Neuron (in vitro differentiated cells): ENCODE data around the gene DCAF4L1.

Experiments used
- H2AFZ ChIP-seq: one replicate; pipeline ENCODE4 v1.6.1; 2013; ENCODE audit warnings: low read depth, mild to moderate bottlenecking, inconsistent platforms, low read length, moderate library complexity
- H3K27me3 ChIP-seq: one replicate; pipeline ENCODE4 v1.6.1; 2013; ENCODE audit warnings: low read length; ENCODE audit not compliant: insufficient read depth
- H3K36me3 ChIP-seq: one replicate; pipeline ENCODE4 v1.6.1; 2013; ENCODE audit warnings: low read length; ENCODE audit not compliant: insufficient read depth
- H3K4me1 ChIP-seq: one replicate; pipeline ENCODE4 v1.6.1; 2013; ENCODE audit warnings: low read length; ENCODE audit not compliant: insufficient read depth
- H3K4me3 ChIP-seq: 2 replicates; pipeline ENCODE4 v1.5.1; 2013; ENCODE audit warnings: mild to moderate bottlenecking, low read length, moderate library complexity
- H3K9me3 ChIP-seq: one replicate; pipeline ENCODE4 v1.6.1; 2013; ENCODE audit warnings: low read length

DCAF4L1 gene

GRCh38 chr4:41964401-41964800, 17.2 kb upstream of the DCAF4L1 start:
- Histone ChIP-seq H2AFZ (no peak overlapping the region), H3K27me3 (no peaks in the 10 kb centered on the region), H3K9me3 (peaks cover 4% of the 10 kb centered on the region), H3K4me3 (no peak overlapping the region), H3K4me1 (no peaks in the 10 kb centered on the region), H3K36me3 (peaks cover 2% of the 10 kb centered on the region)

- Histone ChIP-seq H3K4me3 (no peak overlapping the region), H3K27me3 (no peaks in the 10 kb centered on the region), H2AFZ (no peak overlapping the region), H3K4me1 (no peaks in the 10 kb centered on the region), H3K9me3 (peaks cover 6% of the 10 kb centered on the region), H3K36me3 (no peaks in the 10 kb centered on the region)
These were observed 14.2 kb upstream of the DCAF4L1 start for GRCh38 chr4:41967392-41967791.

- no peaks in the 10 kb centered on the region for H3K36me3 ChIP-seq
- no peak overlapping the region for H3K4me3 ChIP-seq
- H3K27me3 ChIP-seq = no peaks in the 10 kb centered on the region
- peaks cover 6% of the 10 kb centered on the region for H3K9me3 ChIP-seq
- no peak overlapping the region for H2AFZ ChIP-seq
- no peaks in the 10 kb centered on the region for H3K4me1 ChIP-seq
These were observed 11.9 kb upstream of the DCAF4L1 start for GRCh38 chr4:41969671-41970070.

- H3K27me3 ChIP-seq = no peaks in the 10 kb centered on the region
- H3K9me3 ChIP-seq = peaks cover 2% of the 10 kb centered on the region
- H3K4me3 ChIP-seq = no peak overlapping the region
- H2AFZ ChIP-seq = no peak overlapping the region
- H3K4me1 ChIP-seq = peaks cover 3% of the 10 kb centered on the region
- no peaks in the 10 kb centered on the region for H3K36me3 ChIP-seq
These were observed 6.2 kb upstream of the DCAF4L1 start for GRCh38 chr4:41975341-41975740.

GRCh38 chr4:41976775-41977516, 4.6 kb upstream of the DCAF4L1 start:
- no peak overlapping the region for H3K4me3 ChIP-seq
- H3K9me3 ChIP-seq = no peaks in the 10 kb centered on the region
- H3K27me3 ChIP-seq = no peaks in the 10 kb centered on the region
- no peak overlapping the region for H2AFZ ChIP-seq
- H3K4me1 ChIP-seq = peaks cover 3% of the 10 kb centered on the region
- H3K36me3 ChIP-seq = no peaks in the 10 kb centered on the region

- Histone ChIP-seq H3K9me3 (no peaks in the 10 kb centered on the region), H2AFZ (no peak overlapping the region), H3K4me3 (no peak overlapping the region)
These were observed 3.8 kb upstream of the DCAF4L1 start for GRCh38 chr4:41977709-41978108.

GRCh38 chr4:41982716-41983115, 1.2 kb downstream of the DCAF4L1 start:
- Histone ChIP-seq H3K27me3 (no peaks in the 10 kb centered on the region), H3K9me3 (no peaks in the 10 kb centered on the region)

More at GRCh38 chr4:41977709-41978108, 3.8 kb upstream of the DCAF4L1 start:
- Histone ChIP-seq H3K27me3 (no peaks in the 10 kb centered on the region), H3K36me3 (no peaks in the 10 kb centered on the region), H3K4me1 (peaks cover 3% of the 10 kb centered on the region)

GRCh38 chr4:41985151-41985550, 3.6 kb downstream of the DCAF4L1 start:
- no peak overlapping the region for H2AFZ ChIP-seq
- H3K27me3 ChIP-seq = no peaks in the 10 kb centered on the region
- H3K4me3 ChIP-seq = no peak overlapping the region
- H3K4me1 ChIP-seq = peaks cover 9% of the 10 kb centered on the region
- no peaks in the 10 kb centered on the region for H3K36me3 ChIP-seq
- no peaks in the 10 kb centered on the region for H3K9me3 ChIP-seq

More at GRCh38 chr4:41982716-41983115, 1.2 kb downstream of the DCAF4L1 start:
- Histone ChIP-seq H3K4me1 (peaks cover 3% of the 10 kb centered on the region), H2AFZ (no peak overlapping the region), H3K4me3 (no peak overlapping the region), H3K36me3 (no peaks in the 10 kb centered on the region)

GRCh38 chr4:41989994-41990364, 8.4 kb downstream of the DCAF4L1 start:
- peak overlapping the region; percentile 58 for H2AFZ ChIP-seq
- peak overlapping the region; percentile 71 for H3K4me3 ChIP-seq
- no peaks in the 10 kb centered on the region for H3K27me3 ChIP-seq
- H3K4me1 ChIP-seq = peaks cover 22% of the 10 kb centered on the region
- no peaks in the 10 kb centered on the region for H3K9me3 ChIP-seq
- no peaks in the 10 kb centered on the region for H3K36me3 ChIP-seq

- H3K9me3 ChIP-seq = no peaks in the 10 kb centered on the region
- H3K36me3 ChIP-seq = no peaks in the 10 kb centered on the region
- peak within 1 kb of the TSS; percentile 71 for H3K4me3 ChIP-seq
- H3K27me3 ChIP-seq = no peaks in the 10 kb centered on the region
- H3K4me1 ChIP-seq = peaks cover 22% of the 10 kb centered on the region
- H2AFZ ChIP-seq = peak within 1 kb of the TSS; percentile 58
These were observed 9.0 kb downstream of the DCAF4L1 start, which contains the start of gene SLC30A9 for GRCh38 chr4:41990365-41991111. Gene SLC30A9, plus strand, starts transcription at chr4:41990530. Its CDS starts 122 bp downstream, at chr4:41990652.

- H3K27me3 ChIP-seq = no peaks in the 10 kb centered on the region
- no peaks in the 10 kb centered on the region for H3K9me3 ChIP-seq
- no peak overlapping the region for H2AFZ ChIP-seq
- H3K36me3 ChIP-seq = no peaks in the 10 kb centered on the region
- peak overlapping the region; percentile 71 for H3K4me3 ChIP-seq
- H3K4me1 ChIP-seq = peaks cover 22% of the 10 kb centered on the region
These were observed 10.6 kb downstream of the DCAF4L1 start for GRCh38 chr4:41991916-41992767.

- Histone ChIP-seq H3K4me1 (peaks cover 22% of the 10 kb centered on the region), H3K9me3 (no peaks in the 10 kb centered on the region), H2AFZ (no peak overlapping the region), H3K4me3 (no peak overlapping the region), H3K36me3 (peaks cover 5% of the 10 kb centered on the region), H3K27me3 (no peaks in the 10 kb centered on the region)
These were observed 11.7 kb downstream of the DCAF4L1 start for GRCh38 chr4:41992967-41993857.
